Activated CD4-positive, alpha-beta T cell treated with anti-CD3 and anti-CD28 coated beads for 24 hours (primary cell): Measurements from ENCODE around the gene TMEM212.

ENCODE experiments used
- DNase-seq, 2 donors: peaks; one replicate each; pipeline ENCODE4 v3.0.0-alpha.2; 2020; ENCODE audit warnings: low read depth in 2 of 2

TMEM212 gene

DNA sequence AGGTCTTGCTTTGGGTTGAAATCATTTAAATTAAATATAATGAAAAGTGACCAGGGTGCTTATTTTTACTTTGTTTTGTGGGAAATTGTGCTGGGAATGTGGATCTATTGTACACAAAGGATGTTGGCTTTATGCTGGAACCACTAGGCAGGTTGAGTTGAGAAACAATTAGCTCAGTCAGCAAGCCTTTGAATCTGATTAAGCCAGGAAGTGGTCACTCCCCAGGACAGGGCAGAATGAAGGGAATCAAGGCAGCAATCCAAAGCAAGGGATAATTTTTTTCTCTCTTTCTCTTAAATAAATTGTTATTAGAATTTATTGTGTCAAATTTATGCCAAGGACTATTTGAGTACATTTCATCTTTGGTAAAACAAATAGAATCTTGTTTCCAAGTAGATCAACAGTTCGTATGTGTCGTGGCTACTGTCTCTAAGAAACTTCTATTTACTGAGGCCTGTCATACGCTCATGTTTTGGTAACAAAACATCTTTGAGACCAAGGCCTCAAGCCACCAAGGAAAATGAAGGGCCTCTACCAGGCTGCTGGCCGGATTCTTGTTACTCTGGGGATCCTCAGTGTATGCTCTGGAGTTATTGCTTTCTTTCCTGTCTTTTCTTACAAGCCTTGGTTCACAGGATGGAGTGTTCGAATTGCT, at the start of gene TMEM212:
TSS of gene TMEM212 (plus strand) at position 486 of the 655 bp plus-strand sequence. CDS start at position 521, 35 bp downstream.
- DNase-seq = no peak

DNA sequence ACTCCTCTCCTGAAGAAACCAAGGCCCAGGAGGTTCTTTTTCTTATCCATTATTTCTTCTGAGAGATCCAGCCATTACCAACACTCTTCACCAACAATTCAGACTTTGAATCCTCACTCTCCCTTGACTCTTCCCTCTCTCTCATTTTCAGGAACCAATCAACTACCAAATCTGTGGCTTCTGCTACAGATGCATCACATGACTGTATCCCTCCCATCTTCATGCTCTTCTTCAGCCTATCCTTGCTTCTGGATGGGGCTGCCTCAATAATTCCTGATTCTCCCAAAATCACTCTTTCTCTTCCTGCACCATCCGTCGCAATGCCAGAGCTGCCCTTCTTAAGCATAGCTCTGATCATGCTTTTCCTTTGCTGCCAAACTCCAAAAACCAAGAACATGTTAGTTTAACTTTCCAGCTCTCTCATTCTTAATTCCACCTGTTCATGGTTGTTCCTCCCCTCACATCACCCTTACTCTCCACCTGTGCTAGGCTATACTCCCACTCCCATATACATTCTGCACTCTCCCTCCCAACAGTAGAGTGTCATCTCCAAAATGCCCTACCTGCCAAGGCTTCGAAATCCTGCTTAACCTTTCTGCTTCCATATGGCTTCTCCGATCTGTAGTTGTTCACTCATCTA, 46.4 kb upstream of the TMEM212 start:
- no peak for DNase-seq

DNA sequence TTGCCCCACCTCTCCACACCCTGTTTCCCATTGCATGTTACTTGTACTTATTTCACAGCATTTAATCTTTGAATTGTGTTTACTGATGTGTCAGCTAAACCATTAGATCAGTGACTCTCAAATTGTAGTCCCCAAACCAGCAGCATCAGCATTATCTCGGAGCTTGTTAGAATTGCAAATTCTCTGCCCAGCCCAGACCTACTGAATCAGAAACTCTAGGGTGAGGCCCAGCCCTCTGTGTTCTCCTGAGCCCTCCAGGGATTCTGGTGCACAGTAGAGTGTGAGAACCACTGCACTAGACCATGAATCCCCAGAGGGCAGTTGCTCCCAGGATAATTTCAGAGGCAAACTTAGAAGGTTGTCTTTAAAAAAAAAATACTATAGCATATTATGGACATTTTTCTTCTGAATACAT, 45.9 kb upstream of the TMEM212 start:
- no peak for DNase-seq

DNA sequence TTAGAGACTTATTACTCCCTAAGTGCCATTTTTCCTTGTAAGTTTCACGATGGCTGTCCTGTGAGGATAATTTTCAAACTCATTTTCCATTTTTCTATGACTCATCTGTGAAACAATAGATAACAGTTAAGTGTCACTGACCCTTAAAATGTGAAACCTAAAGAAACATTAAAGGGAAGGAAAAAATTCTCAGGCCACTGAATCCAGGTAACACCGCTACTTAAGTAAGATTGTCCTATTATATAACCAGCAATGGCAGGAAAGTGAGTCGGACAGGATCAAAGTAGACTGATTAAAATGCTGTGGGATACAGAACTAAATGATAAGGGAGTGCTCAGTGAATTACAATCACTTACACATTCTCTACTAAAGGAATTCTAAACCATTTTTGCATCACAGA, 45.3 kb upstream of the TMEM212 start:
- DNase-seq = no peak

DNA sequence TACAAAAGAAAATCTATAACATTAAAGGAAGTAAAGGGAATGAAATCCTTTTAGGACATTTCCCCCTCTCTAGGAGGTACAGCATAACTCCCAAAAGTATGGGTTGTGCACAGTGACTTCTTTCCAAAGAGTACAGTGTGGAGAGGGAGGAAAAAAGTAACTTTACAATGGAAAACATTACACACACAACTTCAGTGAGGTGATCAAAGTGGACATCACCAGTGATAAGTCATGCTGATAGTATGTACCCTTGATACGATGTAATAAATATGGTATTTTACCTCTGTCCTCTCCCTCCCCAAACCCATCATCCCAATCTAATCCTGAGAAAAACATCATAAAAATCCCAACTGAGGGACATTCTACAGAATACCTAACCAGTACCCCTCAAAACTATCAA, 43.6 kb upstream of the TMEM212 start:
- no peak for DNase-seq

DNA sequence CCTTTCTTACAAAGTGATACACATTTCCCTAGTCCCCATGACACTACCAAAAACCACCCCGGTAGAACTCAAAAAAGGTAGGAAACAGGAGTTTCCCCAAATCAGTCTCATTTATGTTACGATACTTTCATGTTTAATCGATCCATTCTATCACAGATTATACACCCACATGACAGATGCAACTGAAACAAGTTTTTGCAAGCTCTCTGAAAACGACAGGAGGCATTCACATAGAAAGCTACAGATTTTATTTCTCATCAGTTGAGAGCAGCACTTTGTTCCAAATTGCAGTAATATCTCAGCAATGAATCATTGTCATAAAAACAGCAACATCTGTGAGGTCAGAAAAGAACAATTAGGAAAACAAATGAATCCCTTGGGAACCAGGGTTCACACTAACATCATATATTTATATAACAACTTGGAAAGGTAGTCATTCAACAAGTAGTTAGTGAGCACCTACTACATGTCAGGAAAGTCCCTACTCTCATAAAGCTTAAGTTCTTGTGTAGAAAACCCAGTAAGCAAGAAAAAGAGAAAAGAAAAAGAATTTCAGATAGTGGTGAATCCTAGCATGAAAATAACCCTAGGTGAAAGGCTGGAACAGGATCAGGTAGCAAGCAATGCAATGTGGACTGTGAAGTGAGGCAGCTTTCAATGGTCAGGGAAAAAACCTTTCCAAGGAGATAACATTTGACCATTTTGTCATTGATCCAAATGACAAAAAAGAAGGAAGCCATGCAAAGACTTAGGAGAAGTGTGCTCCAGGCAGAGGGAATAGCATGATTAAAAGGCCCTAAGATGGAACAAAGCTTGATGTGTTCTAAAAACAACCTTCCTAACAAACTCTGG, 41.2 kb upstream of the TMEM212 start:
- DNase-seq = no peak

DNA sequence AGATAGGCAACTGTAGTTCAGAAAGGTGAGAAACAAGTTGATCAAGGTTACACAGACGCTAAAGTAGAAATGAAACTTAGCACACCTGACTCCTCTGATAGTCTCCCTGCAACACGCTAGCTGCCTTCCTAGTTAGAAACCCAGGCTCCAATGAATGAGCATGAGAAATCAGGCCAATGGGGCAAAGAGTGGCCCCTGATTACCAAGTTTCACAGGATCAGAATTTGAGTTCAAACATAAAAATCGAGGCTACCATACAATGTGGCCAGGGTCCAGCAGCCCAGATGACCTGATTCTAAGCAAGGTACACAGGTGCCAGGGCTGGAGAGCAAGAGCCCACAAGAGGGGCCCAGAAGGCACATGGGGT, 40.6 kb upstream of the TMEM212 start:
- no peak for DNase-seq

DNA sequence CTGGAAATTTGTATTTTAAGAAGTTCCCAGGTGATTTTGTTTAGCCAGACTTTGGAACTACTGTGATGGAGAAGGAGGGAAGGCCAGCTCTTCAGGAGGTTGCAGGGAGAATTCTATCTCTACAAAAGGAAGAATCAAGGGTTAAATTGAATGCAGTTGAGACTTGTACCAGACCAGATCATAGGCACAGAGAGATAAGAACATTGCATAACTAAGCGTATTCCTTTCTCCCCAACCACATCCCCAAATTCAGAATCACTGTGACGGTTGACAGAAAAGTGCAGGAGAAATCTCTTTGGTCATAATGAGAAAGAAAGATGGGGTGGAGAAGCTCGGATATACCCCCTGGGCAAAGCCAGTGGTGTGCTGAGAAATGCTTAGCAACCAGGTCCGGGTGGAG, 40.1 kb upstream of the TMEM212 start:
- no peak for DNase-seq

DNA sequence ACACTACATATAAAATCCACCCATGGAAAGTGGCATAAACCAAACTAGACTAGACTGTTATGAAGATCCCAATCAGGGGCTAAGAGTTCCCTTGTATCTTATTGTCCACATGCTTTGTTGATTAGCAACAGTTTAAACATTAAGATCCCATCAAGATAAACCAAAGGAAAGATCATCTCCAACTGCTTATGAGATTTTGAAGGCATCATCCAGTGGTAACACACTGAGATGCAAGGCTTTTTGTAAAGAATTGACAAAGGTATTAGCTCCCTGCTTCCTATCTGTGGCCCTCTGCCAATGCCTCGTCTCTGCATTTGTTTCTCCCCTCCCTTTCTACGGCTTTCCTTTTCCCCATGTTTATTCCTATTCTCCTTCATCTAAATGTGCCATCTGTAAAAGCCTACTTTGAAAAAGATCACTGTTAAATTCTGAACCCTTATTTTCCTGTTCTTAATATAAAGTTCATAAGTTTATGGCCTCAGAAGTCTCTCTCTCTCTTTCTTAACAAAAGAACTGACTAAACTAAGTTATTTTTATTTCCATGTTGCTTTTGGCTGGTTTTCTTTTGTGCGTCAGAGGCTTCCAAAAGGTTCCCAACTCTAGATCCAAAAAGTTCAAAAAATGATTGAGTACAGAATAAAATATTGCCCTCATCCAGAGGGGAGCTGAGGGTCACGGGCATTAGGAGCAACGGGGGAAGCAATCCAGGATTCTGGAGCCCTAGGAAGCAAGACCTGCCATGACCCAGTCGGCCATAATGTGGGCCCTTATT, 38.3 kb upstream of the TMEM212 start:
- DNase-seq = no peak

DNA sequence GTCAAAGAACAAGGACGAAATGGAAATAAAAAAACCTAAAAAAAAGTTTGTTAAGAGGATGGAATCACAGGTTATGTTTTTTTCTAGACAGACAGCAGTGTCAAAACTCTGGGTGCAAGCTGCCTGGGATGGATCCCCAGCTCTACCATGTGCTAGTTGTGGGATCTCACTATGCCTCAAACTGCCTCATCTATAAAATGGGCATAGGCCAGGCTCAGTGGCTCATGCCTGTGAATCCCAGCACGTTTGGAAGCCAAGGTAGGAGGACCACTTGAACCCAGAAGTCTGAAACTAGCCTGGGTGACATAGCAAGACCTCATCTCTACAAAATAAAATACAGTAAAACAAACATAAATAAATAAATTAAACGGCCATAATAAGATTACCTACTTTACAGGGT, 37.5 kb upstream of the TMEM212 start:
- no peak for DNase-seq

DNA sequence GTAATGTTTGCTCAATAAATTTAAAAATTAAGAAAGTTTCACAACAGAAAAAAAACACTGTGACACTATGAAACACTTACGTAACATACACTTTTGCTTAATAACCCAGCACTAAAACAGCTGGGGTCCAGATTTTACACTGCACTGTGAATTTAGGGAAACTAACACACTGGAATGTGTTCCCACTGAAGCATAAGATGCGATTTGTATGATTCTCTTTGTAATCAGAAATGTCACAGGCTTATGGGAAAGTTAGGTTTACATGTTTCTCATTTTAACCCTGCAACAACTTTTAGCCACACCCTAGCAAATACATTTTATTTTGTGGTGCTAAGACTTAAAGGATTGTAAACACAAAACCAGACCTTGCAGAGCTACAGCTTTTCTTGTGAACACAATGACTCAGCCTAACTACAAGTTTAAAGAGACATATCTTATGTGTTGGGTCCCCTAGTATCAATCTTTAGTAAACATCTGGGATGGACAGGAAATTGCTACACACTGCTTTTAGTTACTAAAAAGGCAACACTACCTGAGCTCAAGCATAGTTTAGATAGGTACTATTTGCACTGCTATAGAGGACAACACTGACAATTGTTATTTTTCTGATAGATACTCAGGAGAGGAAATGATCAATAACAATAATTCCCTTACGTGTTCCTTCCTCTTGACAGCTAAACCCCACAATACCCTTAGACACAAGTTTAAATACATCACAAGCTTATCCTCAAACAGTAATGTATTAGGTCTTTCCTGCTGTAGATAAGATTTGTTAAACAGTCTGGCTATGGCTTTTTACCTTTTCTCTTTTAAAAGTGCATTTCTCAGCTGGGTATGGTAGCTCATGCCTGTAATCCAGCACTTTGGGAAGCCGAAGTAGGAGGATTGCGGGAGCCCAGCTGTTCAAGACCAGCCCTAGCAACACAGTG, 36.7 kb upstream of the TMEM212 start:
- DNase-seq = no peak

DNA sequence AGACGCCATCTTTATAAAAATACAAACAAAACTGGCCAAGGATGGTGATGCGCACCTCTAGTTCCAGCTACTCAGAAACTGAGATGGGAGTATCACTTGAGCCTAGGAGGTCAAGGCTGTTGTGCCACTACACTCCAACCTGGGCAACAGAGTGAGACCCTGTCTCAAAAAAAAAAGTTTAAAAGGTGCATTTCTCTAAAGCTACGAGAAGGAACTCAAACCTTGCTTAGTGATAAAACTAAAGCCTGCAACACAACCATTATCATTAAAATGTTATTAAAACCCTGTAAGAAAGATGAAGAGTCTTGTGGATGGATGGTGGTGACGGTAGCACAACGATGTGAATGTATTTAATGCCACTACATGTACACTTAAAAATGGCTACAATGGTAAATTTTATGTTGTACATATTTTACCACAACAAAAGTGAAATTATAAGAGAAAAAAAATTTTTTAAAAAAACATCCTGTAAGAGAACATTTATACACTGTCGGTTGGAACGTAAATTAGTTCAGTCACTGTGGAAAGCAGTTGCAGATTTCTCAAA, 35.9 kb upstream of the TMEM212 start:
- DNase-seq = no peak

DNA sequence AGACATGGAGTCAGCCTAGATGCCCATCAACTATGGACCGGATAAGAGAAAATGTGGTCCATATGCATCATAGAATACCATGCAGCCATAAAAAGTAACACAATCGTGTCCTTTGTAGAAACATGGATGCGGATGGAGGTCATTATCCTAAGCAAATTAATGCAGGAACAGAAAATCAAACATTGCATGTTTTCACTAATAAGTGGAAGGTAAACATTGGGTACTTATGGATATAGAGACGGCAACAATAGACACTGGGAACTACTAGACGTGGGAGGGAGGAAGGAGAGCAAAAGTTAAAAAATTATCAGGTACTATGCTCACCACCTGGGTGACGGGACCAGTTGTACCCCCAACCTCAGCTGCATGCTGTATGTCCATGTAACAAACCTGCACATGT, 35.3 kb upstream of the TMEM212 start:
- no peak for DNase-seq

DNA sequence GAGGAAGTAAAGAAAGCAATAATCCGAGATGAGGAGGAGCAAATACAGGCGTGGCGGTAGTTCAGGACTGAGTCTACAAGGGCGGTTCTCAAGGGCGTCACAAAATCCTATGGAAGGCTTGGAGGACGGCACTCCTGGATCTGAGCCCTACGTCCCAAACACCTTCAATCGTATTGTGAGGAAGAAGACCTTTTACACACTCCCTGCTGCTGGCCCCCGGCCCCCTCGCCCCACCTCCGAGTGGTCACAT, 33.6 kb upstream of the TMEM212 start:
- no peak for DNase-seq

DNA sequence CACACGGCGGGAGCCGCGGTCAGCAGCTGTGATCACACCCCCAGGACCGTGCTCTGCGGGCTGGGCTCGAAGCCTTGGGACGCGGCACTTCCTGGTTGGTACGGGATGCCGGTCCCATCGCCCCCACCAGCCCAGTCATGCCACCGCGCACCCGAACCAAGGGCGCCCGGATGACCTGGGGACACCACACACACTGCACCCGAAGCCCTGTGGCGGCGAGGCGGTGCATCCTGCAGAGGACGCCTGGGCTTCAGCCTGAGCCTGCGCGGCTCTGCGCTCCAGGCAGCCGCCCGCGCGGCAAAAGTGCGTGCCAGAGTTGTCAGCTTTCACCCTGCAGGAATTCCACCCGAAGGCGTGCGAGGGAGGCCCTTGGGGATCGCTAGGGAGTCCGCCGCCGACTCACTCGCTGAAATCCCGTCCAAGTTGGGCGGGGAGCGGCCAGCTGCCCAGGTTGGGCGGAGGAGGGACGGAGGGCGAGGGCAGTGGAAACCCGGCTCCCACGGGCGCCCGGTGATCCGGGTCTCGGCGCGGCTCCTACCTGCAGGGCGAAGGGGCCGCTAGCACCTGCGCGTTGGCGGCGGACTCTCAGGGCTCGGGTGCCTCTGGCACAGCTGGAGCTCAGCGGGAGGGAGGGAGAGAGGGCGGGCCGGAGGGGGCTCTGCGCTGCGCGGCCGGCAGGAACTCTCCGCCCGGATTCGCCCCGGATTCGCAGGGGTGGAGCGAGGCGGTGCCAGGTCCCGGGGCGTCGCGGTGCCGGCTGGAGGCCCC, 33.1 kb upstream of the TMEM212 start, which contains the start of gene PLD1:
TSS of gene PLD1 (minus strand) at position 623 of the 768 bp plus-strand sequence. CDS start 72,432 bp downstream, outside the sequence.
- peak; percentile 25 to 27 for DNase-seq

DNA sequence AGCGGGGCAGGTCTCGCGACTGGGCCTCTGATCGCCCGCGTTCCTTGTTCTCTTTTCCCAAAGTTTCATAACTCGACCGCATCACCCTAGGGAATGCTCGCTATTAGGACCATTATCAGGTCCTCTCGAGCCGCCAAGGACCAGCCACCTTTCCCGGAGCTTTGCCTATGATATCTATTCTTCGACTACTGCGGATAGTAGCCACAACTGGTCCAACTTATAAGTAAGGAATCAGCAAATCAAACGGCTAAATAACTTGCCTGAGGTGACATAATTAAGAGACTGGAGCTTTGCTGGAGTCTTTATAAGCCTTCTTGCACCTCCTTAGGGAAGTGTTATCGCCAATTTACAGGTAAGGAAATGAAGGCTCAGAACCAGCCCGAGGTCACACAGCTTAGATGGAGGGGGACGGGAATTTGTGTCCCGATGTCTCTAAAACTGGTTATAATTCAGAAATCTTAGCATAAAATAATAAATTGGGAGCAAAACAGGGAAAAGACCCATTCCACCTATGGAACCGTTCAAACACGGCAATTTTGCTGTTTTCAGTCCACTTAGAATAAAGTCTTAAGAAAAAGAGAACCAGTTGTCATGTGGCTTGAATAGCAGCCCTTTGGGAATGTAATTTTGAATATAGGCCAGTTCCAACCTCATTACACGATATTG, 32.4 kb upstream of the TMEM212 start:
- DNase-seq = no peak

DNA sequence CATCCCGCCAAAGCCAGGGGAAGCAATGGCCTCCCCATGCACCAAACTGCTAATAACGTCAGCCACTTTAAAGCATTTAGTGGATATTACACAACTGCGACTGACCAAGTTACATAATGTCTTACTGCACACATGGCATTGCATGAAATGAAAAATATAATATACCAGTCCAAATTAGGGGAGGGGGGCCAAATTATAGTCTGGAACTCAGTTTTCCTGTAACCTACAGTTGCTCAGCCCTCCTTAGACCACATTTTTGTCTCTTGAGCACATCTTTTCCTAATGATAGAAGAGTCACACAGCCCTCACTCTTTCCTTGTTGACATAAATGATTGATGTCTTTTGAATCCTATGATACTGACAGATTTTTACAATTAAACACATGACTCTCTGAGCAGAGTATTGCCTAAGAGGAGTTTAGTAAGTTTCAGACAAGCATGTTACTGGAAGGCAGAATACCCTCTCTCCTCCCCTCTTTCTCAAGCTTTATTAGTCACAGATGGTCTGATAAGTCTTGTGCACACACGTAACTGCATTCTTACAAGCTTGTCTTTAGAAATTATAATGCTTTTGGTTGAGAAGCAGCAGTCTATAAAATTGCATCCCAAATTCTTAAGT, 31.7 kb upstream of the TMEM212 start:
- DNase-seq = no peak

DNA sequence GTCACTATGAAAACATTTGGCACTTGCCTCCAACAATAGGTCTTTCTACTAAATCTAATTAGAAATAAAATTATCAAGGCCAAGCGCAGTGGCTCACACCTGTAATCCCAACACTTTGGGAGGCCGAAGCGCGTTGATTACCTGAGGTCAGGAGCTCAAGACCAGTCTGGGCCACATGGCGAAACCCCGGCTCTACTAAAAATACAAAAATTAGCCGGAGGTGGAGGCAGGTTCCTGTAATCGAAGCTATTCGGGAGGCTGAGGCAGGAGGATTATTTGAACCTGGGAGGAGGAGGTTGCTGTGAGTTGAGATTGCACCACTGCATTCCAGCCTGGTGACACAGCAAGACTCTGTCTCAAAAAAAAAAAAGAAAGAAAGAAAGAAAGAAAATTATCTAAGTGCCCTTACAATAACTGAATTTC, 31.2 kb upstream of the TMEM212 start:
- DNase-seq = no peak

DNA sequence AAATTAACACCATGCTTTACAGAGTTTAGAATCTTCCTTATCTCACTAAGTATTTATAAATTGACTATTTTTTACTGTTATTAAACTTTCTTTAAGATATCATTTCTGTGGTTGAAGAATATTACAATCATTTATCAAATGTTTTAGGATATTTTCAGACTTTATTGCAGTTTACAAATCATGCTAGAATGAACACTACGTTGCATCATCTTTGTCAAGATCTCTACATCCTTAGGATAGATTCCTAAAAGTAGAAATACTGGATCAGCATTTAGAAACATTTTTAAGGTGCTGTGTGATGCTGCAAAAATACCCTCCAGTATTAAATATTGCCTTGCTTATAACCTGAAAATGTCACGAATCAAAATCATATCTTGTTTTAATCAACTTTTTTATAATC, 30.3 kb upstream of the TMEM212 start:
- DNase-seq = no peak
